HG02623 (cell line): Measurements from ENCODE around the gene SMIM38.
"Not testable (repeated sequence)": the region's sequence is repeated elsewhere in the genome, so short reads cannot be mapped to it uniquely, and the experiment has no call there.

Experiments used
- ATAC-seq: cut with Tn5 transposase; IDR thresholded peaks from one replicate; pipeline ENCODE4 v1.9.1; 2021; ENCODE audit warnings: moderate library complexity; ENCODE audit not compliant: unreplicated experiment

Gene SMIM38

DNA sequence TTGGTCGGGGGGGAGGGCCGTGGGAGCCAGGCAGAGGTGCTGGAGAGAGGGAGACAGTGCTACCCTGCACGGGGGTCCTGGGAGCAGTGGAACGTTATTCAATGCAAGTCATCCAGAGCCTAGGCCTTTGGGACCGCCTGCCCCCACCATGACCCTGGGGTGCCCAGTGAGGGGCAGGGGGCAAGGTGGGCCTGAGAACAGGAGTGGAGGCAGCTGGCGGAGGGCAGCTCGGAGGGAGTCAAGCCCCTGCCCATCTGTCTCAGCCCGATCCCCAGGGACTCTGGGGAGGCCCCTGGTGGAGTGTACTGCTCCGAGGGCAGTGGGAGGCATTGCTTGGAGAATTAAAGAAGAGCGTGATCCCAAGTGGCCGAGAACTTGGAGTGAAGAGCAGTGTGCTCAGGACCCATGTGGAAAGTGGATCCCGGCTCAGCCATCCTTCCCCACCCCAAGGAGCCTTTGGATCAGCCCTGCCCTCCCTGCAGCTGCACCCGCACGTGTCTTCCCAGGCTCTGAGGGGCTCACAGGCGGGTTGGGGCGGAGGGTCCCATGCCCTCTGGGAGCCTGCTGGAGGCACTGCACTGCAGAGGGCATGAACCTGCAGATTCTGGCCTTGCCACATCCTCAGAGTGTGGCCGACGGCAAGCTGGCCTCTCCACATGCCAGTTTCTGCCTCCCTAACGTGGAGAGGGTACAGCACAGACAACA is 34.0 kb upstream of the SMIM38 start:
- no peak for ATAC-seq

DNA sequence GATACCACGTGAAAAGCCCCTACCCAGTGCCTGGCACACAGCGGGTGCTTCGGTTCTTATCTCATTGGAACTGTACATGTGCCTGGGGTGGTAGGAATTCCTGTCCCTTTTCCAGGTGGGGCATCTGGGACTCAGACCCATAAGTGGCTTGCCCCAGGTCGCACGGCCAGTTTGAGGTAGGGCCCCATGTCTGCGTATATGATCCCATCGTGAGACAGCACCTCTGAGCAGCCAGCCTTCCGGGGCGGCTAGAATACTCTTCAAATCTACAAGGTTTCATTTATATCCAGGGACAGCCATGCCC is 33.5 kb upstream of the SMIM38 start:
- ATAC-seq, result no peak

DNA sequence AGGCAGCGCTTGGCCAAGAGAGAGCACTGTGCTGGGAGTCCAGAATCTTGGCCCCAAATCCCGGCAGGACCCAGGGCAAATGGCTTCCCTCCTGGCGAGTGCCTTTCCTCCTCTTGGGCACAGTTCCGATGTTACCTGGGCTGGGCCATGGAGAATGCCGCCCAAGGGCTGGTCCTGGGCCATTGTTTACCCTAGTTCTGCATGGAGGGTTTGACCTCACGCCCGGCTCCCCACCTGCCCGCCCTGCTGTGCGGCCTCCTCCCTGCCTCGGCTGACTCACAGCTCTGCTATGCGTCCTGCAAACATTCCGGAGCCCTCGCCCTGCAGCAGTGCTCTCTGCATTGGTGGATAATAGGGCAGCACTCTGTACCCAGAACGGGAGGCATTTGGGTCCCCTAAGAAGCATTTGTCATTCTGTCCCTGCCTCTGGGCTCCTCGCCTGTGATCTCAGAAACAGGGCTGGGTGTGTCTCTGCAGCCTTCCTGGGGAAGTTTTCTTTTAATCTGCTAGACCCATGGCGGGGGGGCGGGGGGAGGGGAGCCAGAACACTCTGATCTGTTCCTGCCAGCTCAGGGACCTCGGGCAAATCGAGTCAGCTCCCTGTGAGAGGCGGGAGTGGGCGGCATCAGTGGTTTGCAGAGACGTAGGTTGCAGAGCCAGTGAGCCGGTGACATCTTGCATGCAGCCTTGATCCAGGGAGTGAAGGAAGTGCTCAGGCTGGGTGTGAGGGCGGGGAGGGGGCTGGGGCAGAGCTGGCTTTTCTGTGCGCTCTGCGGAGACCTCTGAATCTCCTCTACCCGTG is 32.9 kb upstream of the SMIM38 start:
- ATAC-seq, result no peak

DNA sequence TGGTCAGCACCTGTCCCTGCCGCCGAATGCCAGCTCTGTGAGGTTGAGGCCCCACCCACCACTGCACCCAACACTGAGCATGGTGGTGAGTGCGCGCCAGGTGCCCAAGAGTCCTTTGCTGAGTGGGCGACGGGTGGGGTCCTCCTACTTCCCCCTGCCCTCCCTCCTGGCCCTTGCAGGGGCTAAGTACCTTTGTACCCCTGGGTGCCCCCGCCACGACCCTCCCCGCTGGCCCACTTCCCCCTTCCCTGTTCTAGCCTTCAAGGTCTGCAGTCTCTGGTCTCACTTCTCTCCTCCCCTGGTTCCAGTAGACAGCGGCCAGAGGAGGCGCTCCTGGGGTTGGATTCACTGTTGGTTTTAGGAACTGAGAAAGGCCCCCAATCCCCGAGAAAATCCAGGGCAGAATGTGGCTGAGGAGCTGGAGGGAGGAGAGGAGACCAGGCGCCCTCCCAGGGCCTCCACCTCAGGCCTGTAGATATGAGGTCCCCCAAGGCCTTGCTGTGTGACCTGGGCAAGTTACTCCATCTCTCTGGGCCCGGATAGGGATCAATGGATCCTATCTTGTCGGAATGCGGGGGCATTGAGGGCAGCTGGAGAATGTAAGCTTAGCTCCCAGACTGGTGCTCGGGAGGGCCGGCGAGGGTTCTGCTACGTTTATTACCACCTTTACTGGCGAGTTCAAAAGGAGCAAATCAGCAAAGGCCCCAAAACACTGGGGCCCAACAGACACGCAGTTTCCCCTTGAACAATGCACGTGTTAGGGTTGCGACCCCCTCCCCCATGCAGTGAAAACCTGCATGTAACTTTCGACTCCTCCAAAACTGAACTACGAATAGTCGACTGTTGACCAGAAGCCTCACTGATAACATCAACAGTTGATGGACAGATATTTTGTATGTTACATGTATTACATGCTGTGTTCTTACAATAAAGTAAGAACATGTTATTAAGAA is 31.9 kb upstream of the SMIM38 start:
- no peak for ATAC-seq

DNA sequence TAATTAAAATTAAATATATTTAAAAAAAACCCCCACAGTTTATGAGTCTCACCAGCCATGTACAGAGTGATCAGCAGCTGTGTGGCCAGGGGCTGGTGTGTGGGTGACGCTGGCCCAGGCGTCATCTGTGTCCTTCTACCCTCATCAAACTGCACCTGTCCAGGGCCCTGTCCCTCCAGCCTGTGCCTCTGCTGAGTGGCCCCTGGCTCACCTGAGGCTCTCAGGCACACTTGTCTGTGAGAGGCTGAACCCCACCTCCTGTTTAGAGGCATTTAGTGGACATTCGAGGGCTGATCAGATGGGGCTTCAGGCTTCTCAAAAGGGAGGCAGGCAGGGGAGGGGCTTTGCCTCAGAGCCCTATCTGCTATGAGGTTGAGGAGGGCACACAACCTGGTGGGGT is 29.9 kb upstream of the SMIM38 start:
- no peak for ATAC-seq

DNA sequence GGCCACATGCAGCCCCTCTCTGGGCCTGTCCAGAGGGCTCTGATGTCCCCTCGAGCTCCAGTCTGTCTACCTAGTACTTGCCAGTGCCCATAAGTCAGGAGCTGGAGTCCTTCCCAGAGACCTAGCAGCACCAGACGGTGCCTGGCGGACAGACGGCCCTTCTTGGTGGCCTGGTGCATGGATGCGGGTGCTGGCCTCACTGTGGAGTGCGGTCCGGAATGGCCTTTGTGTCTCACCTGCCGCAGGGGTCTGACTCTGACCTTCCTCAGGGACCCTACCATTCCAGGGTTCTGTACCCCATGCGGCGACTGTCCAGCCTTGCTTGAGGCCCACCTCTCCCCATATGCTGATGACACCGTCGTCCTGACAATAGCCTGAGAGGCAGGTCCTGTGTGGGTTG is 29.4 kb upstream of the SMIM38 start:
- no peak for ATAC-seq

DNA sequence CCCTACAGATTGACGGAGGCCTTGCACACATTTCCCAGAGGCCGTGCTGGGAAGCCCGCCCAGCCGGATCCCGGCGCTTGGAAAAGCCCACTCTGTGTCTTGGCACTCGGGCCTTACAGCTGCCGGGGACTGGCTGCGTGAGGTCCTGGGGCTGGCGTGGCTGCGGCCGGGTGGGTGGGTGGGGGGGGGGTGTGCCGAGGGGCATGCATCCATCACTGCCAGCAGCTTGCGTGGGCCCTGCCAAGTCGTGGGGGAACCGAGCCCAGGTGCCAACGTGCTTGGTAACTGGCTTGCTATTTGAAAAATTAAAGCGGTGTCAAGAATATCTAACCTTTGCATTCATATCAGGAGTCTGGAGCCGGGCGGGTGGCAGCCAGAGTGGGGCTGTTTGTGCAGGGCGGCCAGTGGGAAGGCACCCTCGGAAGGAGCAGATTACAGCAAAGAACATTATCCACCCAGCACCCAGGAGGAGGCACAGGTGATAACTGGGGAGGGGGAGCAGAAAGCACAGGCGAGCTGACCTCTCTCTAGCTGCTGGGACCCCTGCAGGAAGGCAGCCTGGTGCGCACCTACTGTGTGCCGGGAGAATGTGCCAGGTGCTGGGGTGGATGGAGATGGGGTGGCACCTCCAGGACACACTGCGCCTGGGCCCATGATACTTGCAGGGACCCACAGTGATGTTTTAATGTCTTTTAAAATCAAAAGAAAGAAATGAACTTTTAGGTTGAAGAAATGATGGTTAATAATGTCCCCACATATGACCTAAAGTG is 28.5 kb upstream of the SMIM38 start:
- ATAC-seq, result no peak

DNA sequence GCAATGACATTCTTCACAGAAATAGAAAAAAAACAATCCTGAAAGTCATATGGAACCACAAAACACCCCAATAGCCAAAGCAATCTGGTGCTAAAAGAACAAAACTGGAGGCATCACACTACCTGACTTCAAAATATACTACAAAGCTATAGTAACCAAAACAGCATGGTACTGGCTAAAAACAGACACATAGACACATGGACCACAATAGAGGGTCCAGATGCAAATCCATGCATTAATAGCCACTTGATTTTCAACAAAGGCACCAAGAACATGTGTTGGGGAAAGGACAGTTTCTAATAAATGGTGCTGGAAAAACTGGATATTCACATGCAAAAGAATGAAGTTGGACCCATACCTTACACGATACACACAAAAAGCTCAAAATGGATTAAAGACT is 27.9 kb upstream of the SMIM38 start:
- ATAC-seq, result no peak

DNA sequence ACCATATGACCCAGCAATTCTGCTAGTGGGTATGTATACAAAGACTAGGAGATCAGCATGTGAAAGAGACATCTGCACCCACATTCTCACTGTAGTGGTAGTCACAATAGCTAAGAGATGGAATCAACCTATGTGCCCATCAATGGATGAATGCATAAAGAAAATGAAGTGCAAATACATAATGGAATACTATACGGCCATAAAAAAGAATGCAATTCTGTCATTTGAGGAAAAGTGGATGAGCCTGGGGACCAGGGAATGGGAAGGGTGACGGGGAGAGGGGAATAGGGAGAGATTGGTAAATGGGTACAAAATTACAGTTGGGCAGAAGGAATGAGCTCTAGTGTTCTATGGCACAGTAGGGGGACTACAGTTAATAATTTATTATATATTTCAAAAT is 26.7 kb upstream of the SMIM38 start:
- ATAC-seq, result no peak

DNA sequence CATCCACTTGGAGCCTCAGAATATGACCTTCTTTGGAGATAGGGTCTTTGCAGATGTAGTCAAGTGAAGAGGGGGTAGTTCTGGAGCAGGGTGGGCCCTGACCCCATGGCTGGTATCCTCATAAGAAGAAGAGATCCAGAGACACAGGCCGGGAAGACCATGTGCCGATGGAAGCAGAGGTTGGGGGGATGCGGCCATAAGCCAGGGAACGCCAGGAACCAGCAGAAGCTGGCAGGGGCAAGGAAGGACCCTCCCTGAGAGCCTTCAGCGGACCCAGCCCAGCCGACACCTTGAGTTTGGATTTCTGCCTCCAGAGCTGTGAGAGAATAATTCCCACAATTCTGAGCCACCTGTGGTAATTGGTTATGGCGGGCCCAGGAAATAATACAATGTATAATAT is 26.1 kb upstream of the SMIM38 start:
- no peak for ATAC-seq

DNA sequence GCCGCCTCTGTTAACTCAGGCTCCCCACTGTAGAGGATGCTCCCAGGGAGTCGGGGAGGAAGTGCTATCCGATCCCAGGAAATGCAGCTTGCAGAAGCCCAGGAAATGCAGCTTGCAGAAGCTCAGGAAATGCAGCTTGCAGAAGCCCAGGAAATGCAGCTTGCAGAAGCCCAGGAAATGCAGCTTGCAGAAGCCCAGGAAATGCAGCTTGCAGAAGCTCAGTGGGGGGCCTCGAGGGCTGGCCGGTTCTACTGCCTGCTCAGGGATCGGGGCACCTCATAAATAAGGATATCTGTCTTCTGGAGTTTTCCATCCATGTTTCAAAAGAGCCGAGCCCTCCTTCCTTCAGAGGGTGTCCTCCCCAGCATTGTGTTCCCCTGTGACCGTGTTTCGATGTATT is 25.1 kb upstream of the SMIM38 start:
- ATAC-seq, result no peak

DNA sequence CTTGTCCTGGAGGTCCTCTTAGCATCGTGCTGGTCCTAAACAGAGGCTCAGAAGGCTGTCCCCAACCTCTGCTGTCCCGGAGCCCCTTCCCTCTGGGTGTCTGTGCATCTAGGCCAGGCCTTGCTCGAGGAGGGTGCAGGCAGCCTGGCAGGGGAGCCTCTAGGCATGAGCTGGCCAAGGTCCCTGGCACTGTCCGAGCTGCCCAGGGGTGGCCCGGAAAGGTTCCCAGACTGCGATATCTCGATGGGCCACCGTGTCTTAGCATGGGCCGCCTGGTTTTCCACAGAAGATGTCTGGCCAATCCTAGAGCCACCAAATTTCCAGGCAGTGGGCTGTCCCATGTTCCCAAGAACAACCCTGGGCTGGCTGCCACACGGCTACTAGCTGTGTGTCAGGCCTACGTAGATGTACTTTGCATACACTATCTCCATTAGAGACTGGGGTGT is 24.6 kb upstream of the SMIM38 start:
- no peak for ATAC-seq

DNA sequence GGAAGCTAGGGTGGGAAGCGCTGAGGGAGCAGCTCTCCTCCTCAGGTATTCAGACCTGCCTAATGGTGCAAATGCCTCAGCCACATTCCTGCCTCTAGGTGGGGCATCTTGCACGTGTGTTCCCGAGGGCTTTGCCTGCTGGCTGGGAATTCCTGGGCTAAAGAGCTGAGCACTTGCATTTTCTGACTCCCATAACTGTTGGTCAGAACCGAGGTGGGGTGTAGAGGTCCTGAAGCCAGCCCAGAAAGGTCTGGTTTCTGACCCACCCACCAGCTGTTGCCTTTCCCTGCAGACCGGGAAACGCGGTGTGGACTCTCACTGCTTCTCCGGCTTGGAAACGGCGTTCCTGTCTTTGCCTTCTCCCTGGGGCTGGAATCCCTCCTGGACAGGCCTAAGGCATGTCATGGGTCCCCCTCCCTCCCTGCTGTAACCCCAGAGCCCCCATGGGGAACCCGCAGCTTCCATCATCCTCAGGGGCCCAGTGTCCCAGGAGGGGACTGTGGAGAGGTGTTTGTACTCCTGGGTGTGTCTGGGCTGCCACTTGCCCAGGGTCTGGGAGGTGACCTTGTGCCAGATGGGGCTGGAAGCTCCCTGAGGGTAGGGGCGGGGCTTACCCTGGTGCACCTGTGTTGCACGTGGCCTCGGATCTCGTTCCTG is 24.0 kb upstream of the SMIM38 start:
- no peak for ATAC-seq

DNA sequence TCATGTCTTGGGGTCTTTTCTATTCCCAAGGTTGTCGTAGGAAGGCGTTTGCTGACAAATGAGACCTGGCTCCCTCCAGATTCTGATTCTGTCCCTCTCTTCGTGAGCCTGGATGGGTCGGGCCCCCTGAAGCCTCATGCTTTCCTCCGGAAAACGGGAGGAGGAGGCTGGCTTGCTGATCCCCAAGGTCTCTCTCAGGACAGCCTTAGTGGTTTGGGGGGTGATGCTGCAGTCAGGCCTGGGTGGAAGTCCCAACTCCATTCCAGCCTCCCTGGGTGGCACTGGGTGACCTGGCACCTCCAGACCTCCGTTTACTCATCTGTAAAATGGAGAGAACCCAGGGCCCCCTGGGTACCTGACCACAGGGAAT is 23.4 kb upstream of the SMIM38 start:
- ATAC-seq, result no peak

DNA sequence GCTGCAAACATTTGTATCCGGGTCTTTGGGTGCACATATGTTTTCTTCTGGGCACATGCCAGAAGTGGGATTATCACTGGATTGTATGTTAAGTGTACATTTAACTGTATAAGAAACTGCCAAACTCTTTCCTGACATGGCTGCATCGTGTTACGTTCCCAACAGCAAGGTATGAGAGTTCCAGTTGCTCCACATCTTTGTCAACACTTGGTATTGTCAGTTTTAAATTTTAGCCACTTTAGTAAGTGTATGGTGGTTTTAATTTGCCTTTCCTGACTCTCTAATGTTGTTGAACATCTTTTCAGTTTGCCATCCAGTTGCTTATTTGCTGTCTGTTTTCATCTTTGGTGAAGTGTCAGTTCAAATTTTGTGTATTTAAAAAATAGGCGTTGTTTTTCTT is 22.5 kb upstream of the SMIM38 start:
- no peak for ATAC-seq

DNA sequence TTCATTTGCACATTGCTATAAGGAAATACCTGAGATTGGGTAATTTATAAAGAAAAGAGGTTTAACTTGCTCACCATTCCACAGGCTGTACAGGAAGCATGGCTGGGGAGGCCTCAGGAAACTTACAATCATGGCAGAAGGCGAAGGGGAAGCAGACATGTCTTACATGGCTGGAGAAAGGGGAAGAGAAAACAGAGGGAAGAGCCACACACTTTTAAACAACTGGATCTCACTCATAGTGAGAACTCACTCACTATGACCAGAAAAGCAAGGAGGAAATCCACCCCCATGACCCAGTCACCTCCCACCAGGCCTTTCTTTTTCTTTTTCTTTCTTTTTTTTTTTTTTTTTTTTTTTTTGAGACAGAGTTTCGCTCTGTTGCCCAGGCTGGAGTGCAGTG is 21.6 kb upstream of the SMIM38 start:
- not testable (repeated sequence) for ATAC-seq

DNA sequence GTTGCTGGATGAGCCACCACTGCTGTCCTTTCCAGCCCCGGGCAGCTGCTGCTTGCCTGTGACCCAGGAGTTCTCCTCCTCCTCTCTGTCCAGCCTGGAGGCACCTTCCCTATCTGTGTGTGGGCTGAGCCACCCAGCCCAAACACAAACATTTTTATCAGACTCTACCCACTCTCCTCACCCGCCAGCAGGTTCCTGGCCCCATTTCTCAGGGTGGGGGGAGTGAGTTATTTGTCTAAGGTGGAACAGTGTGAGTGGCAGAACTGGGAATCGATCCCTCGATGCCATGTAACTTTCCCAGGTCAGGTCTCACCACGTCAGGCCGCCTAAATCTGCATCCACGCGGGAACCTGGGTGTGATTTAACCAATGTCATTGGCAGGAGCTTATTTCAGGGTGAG is 20.8 kb upstream of the SMIM38 start:
- no peak for ATAC-seq

DNA sequence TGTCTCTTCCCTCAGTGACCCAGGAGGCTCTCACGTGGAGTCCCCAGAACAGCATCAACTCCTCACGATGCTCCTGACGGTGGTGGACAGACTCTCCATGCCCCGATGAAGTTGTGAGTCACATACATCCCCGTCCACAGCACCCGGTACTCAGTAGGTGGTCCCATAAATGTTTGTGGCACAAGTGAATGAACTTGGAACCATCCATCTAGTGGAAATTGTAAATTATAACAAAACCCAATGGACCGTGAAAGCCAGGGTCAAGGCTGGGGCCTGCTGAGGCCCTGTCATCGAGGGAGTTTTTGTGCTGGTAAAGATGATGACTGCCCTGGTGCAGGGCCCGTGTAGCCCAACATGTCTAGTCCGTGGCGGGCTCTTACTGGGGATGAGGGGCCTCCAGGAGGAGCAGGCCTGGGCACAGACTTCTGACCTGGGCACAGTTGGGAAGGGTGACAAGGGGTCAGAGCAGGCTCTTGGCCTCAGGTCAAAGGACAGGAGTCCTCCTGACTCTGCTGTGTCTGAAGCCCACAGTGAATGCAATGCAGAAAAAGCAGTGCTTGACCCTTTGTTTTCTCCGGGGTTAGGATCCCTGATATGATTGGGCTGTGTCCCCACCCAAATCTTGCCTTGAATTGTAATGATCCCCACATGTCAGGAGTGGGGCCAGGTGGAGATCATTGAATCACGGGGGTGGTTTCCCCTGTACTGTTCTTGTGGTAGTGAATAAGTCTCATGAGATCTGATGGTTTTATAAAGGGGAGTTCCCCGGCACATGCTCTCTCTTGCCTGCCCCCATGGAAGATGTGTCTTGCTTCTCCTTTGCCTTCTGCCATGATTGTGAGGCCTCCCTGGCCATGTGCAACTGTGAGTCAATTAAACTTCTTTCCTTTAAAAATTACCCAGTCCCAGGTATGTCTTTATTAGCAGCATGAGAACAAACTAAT is 20.0 kb upstream of the SMIM38 start:
- no peak for ATAC-seq

DNA sequence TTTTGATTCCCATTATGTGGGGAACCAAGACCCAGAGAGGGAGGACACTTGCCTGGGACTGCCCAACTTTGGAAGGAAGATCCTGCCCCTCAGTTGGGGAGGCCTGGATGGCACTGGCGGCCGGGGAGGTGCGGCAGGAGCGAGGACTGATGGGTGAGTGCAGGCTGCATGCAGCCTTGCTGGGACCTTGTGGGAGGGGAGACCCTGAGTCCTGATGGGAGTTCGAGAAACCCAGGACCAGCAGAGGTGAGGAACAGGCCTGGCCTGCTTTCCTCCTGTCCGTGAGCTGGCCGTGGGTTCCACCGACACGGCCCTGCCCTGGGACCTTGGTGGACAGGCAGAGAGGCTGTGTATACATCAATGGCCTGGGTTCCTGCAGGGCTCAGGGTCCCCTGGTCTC is 19.3 kb upstream of the SMIM38 start:
- ATAC-seq, result no peak
